ENCODE measurements around the gene HEY2. TPM values are rescaled to one million over a fixed set of nuclear protein-coding genes. Genes with fewer than 3 reads are reported as not detected.

HEY2 gene
- polyA plus RNA-seq, 1 donor (not counting 4 experiments of a cell fraction or from before 2014, with no cell fraction given), result not detected

DNA sequence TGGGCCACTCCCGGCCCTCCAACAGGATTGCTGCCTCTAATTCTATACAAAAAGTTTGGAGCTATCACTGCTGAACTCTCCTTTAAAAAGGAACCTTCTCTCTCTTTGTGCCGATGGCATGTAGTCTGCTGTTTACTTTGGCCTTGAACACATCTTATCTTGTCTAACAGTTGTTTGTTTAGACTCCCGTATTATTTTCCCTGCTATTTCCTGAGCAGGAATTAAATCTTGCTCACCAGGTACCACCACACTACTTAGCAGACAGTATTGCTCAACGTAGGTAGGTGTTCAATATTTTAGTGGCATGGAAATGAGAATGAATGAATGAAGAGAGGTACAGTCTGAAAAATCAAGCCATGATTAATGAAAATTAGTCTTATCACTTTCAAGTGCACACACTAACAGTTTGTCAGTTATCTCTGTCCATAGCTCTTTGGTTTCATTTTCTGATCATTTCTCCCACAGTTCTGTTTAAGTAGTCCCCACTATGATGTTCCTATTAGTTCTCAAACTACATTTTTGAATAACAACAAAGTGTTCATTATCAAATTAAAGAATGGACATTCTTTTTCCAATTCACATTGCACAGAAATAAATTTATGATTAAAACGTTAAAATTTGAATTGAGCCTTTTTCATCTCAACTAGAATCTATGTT lies 6.8 kb upstream of the HEY2 start:
- peaks cover 29% of the 10 kb centered on the region for H3K27me3 ChIP-seq (ENCODE audit: control insufficient read depth, extremely low read depth, insufficient read depth, low read length)
- peaks cover 7% of the 10 kb centered on the region for H3K4me1 ChIP-seq (ENCODE audit: control insufficient read depth, extremely low read depth, insufficient read depth, low read length)
- H3K9me1 ChIP-seq (ENCODE audit: control insufficient read depth, extremely low read depth, insufficient read depth, low read length), result no peaks in the 10 kb centered on the region
- dilution Hi-C loops (cut with MboI; ENCODE audit: extremely low pct_ligation_motif_present, low sequenced_read_pairs), result no loop called here
- H3K9me3 ChIP-seq (ENCODE audit: control insufficient read depth, low read depth, low read length), result no peaks in the 10 kb centered on the region
- FAIRE-seq (no peak), DNase-seq (ENCODE audit: low read depth, low spot score) (no peak)
- H2AFZ ChIP-seq (ENCODE audit: control insufficient read depth, low read length), result no peak overlapping the region
- TF ChIP-seq EZH2 (IDR thresholded peaks at IDR 0.05; ENCODE audit: low read length) (no peak), CTCF (optimal IDR thresholded peaks at IDR 0.05 in 1 of 3, IDR thresholded peaks at IDR 0.05 in 1 of 3, conservative IDR thresholded peaks at IDR 0.05 in 1 of 3; ENCODE audit: extremely low read depth in 1 of 3, insufficient read depth in 2 of 3, low read length in 3 of 3) (no peak)
- H3K9ac ChIP-seq (ENCODE audit: control insufficient read depth, extremely low read depth, insufficient read depth, low read length), result no peak overlapping the region
- H4K20me1 ChIP-seq (ENCODE audit: control insufficient read depth, extremely low read depth, insufficient read depth, low read length), result no peaks in the 10 kb centered on the region
- H3K36me3 ChIP-seq (ENCODE audit: control insufficient read depth in 2 of 2, extremely low read depth in 1 of 2, insufficient read depth in 2 of 2, low read length in 2 of 2), result no peaks in the 10 kb centered on the region
- no peak overlapping the region for H3K4me2 ChIP-seq (ENCODE audit: control insufficient read depth, extremely low read depth, insufficient read depth, low read depth, low read length)
- H3K27ac ChIP-seq (ENCODE audit: control insufficient read depth, insufficient read depth, low read length), result no peak overlapping the region
- no peaks in the 10 kb centered on the region for H3K79me2 ChIP-seq (ENCODE audit: control insufficient read depth, insufficient read depth, low read length)
- H3K4me3 ChIP-seq (ENCODE audit: control insufficient read depth in 2 of 3, extremely low read depth in 1 of 3, insufficient read depth in 2 of 3, low read depth in 1 of 3, low read length in 3 of 3), result no peak overlapping the region

DNA sequence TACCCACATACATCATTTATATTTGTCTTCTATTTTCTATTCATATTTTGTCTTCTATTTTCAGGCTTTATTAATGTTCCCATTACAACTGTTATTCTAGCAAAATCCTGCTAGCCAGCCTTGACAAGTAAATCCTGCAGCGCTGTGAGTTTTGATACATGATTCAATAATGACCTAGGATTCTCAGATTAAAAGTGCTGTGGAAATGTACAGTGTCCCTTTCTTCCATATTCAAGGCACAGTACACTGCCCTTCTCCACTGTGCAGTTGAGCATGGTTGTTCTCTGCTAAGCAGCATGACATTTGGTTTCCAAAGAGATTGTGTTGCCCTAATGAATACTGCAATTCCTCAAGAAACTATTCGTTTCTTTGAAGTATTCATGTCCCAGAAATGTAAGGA lies 5.8 kb upstream of the HEY2 start:
- dilution Hi-C loops (cut with MboI; ENCODE audit: extremely low pct_ligation_motif_present, low sequenced_read_pairs), result no loop called here
- Histone ChIP-seq H3K4me2 (ENCODE audit: control insufficient read depth, extremely low read depth, insufficient read depth, low read depth, low read length) (no peak overlapping the region), H3K9me1 (ENCODE audit: control insufficient read depth, extremely low read depth, insufficient read depth, low read length) (no peaks in the 10 kb centered on the region), H2AFZ (ENCODE audit: control insufficient read depth, low read length) (no peak overlapping the region), H3K4me1 (ENCODE audit: control insufficient read depth, extremely low read depth, insufficient read depth, low read length) (peaks cover 11% of the 10 kb centered on the region), H3K9me3 (ENCODE audit: control insufficient read depth, low read depth, low read length) (no peaks in the 10 kb centered on the region), H3K9ac (ENCODE audit: control insufficient read depth, extremely low read depth, insufficient read depth, low read length) (no peak overlapping the region), H3K79me2 (ENCODE audit: control insufficient read depth, insufficient read depth, low read length) (no peaks in the 10 kb centered on the region), H3K4me3 (ENCODE audit: control insufficient read depth in 2 of 3, extremely low read depth in 1 of 3, insufficient read depth in 2 of 3, low read depth in 1 of 3, low read length in 3 of 3) (no peak overlapping the region), H4K20me1 (ENCODE audit: control insufficient read depth, extremely low read depth, insufficient read depth, low read length) (no peaks in the 10 kb centered on the region), H3K27ac (ENCODE audit: control insufficient read depth, insufficient read depth, low read length) (no peak overlapping the region), H3K36me3 (ENCODE audit: control insufficient read depth in 2 of 2, extremely low read depth in 1 of 2, insufficient read depth in 2 of 2, low read length in 2 of 2) (no peaks in the 10 kb centered on the region), H3K27me3 (ENCODE audit: control insufficient read depth, extremely low read depth, insufficient read depth, low read length) (peaks cover 39% of the 10 kb centered on the region)
- FAIRE-seq (no peak), DNase-seq (ENCODE audit: low read depth, low spot score) (no peak)
- TF ChIP-seq EZH2 (IDR thresholded peaks at IDR 0.05; ENCODE audit: low read length), result no peak
- TF ChIP-seq CTCF (optimal IDR thresholded peaks at IDR 0.05 in 1 of 3, IDR thresholded peaks at IDR 0.05 in 1 of 3, conservative IDR thresholded peaks at IDR 0.05 in 1 of 3; ENCODE audit: extremely low read depth in 1 of 3, insufficient read depth in 2 of 3, low read length in 3 of 3), result no peak
